Ureter (tissue), 1 donor: ENCODE data around the gene BCKDHA. TPM values are rescaled to one million over a fixed set of nuclear protein-coding genes. Genes with fewer than 3 reads are reported as not detected.
"Not testable (repeated sequence)": the region's sequence is repeated elsewhere in the genome, so short reads cannot be mapped to it uniquely, and the experiment has no call there.

Experiments
- DNase-seq: peaks from one replicate; pipeline ENCODE4 v3.0.0-alpha.2; 2020; ENCODE audit warnings: low spot score
- total RNA-seq: library from RNA; stranded (reverse); gene quantifications from one replicate; pipeline ENCODE4 v1.2.4, GENCODE V29; 2023
- donor health status: DM: yes; HTN: yes; CAD: no.

The BCKDHA gene
- total RNA-seq, 1 donor from 2014 or later, result 19.8 TPM

DNA sequence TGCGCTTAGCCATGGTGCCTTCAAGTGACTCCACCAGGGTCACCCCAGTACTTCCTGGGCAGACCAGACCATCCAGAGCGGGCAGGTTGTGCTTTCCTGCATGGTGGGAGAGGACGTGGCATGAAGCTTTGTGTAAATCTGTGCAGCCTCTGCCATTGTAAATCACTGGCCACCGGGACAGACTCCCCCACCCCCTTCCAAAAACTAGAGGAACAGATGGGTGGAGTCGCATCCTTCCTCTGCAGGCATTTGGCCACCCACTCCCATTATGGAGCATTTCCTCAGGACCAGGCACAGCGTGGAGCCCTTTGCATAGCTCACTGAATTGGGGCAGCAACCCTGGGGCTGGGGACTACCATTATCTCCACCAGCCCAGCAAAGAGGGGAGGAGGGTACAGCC lies 8.2 kb downstream of the BCKDHA start:
- no peak for DNase-seq

DNA sequence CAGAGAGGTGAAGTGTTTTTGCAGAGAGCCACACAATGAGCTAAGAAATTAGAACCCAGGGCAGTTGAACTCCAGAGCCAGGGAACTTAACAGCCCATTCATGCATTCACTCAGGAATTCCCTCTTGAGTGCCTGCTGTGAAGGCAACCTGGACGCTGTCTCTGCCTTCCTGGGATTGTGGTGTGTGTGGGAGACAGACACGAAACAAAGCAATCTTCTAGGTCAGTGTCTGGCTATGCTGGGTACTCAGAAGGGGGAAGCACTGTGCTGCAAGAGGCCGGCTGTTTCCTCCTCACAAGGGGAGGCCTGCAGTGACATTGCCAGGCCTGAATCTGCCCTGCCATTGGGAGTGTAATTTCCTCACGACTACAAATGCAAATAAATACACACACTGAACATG lies 9.7 kb downstream of the BCKDHA start:
- no peak for DNase-seq

DNA sequence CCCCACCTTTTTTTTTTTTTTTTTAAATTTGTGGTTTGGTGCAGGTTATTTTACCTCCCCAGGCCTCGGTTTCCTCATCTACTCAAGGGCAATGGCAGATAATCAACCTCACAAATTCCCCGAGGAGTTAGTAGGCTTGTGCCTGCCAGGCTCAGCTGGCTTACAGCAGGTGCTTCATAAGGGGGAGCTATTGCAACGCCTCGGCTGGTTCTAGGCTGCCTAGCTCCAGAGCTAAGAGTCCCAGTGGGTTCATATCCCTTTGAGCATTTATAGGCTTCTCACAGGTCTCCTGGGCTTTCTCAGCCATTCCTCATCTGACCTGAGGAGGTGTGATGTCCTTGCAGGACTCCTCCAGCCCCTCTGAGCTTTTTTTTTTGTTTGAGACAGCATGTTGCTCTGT lies 10.6 kb downstream of the BCKDHA start:
- DNase-seq, result no peak

DNA sequence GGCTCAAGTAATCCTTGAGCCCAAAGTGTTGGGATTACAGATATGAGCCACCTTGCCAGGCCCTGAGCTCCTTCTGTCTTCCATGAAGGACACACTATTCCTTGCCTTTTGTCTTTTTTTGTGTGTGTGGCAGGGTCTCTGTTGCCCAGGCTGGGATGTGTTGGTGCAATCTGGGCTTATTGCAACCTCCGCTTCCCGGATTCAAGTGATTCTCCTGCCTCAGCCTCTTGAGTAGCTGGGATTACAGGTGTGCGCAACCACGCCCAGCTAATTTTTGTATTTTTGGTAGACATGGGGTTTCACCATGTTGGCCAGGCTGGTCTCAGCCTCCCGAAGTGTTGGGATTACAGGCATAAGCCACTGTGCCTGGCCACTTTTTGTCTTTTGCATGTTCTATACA lies 11.2 kb downstream of the BCKDHA start:
- not testable (repeated sequence) for DNase-seq

DNA sequence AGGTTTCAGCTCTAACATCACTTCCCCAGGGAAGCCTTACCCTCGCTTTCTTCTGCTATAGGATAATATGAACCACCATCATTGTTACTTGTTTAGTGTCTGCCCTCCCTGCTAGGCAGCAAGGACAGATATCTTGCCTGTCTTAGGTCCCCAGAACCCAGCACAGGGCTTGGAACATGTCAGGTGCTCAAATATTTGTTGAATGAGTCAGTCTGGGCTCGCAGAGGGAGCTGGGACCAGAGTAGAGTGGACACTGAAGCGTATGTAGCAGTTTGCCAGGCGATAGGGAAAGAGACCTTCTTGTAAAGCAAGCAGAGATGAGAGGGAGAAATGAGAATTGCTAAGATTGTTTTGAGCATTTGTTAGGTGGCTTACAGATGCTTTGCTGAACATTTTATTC lies 11.7 kb downstream of the BCKDHA start:
- DNase-seq, result peak; percentile 65

DNA sequence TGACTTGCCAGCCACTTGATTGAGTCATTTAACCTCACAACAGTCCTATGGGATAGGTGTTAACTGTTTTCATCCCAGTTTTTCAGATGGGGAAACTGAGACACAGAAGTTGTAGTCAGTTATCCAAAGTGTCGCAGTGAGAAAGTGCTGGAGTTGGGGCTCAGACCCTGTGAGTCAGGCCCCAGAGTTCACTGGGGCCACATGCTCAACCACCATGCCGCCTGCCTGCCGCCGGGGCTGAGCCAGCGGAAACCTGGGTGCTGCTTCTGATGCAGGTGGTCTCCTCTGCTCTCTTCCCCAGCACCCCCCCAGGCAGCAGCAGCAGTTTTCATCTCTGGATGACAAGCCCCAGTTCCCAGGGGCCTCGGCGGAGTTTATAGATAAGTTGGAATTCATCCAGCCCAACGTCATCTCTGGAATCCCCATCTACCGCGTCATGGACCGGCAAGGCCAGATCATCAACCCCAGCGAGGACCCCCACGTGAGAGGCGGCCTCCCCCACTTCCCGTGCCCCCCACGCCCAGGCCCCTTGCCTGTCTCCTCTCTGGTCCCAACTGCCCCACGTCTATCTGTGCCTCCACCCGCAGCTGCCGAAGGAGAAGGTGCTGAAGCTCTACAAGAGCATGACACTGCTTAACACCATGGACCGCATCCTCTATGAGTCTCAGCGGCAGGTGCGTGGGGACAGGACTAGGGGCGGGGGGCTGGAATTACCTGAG lies 12.9 kb downstream of the BCKDHA start:
- DNase-seq, result no peak

DNA sequence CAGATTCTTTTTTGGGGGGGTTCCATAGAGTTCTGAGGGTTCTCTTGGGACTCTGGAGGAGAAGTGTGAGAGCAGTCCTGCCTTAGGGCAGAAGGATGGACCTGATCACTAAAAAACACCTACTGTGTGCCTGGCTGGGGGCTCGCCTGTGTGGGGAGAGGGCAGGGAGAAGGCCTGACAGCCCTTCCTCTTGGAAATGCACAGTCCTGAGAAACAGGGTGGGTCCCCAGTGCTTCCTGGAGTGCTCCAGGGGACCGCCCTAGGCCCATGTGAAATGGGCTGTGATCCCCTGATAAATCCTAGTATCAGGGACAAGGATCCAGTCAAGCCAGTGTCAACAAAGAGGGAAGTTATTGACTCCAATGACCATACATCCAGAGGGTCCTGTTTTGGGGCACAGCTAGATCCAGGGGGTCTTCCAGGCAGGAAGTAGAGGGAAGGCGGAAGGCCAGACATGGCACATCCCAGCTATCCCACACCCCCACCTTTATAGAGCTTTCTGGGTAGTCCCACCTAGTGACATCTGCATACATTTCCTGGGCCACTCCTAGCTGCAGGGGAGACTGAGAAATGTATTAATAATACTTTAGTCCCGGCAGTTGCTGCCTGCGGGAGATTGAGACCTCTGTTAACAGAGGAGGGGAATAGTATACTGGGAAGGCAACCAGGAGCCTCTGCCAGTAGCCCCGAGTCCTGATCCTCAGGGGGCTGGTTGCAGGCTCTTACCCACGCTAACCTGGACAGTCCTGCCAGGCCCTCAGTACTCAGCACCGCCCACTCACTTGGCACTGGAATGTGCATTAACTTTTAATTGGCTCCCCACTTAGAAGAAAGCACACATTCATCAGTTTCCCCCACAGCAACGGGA lies 13.7 kb downstream of the BCKDHA start:
- DNase-seq, result no peak

DNA sequence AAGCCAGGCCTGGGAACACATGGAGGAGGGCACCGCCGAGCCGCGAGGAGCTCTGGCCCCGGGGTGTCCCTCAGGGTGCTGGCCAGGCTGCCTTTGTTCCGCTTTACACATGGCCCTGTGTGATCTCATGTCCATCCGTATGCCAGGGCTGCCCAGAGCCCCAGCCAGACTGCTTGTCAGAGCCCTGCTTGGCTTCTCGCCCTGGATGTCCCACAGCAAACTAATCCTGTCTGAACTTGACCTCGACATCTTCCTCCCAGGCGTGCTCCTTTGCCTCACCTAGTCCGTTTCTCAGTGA lies 14.3 kb downstream of the BCKDHA start:
- no peak for DNase-seq

DNA sequence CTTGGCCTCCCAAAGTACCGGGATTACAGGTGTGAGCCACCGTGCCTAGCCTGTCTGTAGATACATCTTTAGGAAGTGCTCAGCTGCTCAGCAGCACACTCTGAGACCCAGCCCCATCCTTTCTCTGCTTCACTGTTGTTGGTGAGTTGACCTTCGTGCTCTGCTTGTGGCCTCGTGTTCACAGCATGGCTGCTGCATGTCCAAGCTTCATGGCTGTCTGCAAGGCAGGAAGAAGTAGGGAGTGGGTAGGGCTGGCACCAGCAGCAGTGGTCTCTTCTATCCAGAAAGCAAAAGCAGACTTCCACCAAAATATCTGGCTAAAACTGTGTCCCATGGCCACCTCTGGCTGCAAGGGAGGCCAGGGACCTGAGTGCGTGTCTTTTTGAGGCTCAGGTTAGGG lies 15.3 kb downstream of the BCKDHA start:
- DNase-seq, result no peak

DNA sequence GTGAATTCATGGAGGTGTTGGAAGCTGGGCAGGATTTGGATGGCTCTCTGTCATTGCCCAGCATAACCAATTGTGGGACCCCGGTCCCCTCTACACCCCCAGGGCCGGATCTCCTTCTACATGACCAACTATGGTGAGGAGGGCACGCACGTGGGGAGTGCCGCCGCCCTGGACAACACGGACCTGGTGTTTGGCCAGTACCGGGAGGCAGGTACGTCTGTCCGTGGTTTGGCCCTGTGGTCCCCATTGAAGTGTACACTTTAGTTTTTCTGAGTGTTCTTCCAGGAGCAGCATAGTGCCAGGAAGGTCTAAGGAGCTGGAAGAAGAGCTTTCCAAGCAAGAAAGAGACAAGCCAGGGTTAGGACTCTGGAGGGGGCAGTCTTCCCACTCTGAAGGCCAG lies 16.3 kb downstream of the BCKDHA start:
- no peak for DNase-seq

DNA sequence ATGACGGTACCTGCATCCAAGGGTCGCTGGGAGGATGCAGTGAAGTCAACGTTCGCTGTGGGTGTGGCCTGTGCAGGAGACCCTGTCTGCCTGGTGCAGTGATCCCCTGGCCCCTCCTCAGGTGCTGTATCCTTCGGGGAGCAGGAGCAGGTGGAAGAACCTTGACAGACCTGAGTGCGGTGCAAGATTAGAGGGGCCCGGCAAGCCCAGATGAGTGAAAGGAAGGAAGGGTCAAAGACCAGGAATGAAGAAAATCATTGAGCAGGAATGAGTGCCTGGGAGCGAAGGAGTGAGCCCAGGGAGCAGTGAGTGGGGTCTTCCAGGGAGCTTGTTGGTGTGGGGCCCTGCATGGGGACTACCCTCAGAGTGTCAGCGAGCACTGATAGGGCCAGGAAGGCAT lies 16.8 kb downstream of the BCKDHA start:
- no peak for DNase-seq

DNA sequence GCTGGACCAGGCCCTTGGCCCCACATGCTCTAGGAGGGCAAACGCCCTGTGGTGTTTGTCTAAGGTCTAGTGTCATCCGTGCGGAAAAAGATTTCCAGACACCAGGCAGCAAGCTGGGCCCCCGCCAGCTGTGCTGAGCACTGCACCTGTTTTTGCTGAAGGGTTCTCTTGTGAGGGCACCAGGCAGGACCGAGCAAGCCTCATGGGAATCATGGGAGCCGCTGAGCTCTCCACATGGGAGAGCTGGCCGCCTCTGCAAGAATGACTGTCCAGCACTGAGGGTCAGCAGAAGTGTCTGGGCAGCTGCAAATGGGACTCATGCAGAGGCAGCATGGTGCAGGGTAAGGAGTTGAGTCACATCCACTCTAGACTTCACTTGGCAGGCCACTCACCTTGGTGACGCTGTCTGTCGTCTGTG lies 17.5 kb downstream of the BCKDHA start:
- no peak for DNase-seq

DNA sequence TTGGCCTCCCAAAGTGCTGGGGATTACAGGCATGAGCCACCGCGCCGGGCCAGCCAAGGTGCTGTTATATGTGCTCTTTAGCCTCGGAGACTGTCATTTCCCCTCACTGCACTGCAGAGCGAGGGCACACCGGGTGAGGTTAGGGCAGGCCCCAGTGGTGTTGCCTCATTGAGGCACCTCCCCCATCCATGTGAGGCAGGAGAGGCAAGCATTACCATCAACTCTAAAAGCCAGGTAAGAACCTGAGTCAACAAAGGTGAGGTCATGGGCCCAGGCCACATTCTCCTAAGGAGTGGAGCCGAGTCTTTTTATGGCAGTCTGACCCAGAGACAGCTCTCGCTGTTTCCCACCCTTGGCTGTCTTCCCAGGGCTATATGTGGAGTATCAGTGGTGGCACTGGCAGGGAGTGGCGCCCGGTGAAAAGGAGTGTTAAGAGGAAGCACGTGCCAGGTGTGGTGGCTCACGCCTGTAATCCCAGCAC lies 18.6 kb downstream of the BCKDHA start:
- no peak for DNase-seq

DNA sequence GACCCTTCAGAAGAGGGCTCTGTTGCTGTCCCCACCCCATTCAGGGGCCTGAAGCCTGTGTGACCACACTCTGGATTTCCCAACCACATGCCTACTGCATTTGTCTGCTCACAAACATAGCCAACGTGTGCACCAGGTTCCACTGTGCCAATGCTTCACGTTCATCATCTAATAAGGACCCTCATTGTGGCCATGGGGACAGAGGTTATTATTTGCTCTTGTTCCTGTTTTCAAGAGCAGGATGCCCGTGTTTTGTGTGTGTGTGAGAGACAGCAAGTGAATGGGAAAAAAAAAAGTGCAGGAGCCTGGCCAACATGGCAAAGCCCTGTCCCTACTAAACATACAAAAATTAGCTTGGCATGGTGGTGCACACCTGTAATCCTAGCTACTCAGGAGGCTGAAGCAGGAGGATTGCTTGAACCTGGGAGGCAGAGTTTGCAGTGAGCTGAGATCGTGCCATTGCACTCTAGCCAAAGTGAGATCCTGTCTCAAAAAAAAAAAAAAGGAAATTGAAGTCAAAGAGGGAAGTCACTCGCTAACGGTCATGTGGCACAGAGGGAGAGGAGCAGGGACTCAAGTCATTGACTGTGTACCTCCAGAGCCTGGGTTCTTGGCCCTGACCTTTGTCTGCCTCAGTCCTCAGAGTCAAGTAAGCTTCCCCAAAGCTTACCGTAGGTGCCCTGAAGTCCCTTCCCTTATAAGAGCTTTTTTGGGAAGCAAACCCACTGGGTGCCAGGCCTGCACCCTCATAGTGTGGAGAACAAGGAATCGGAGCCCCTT lies 22.7 kb downstream of the BCKDHA start:
- no peak for DNase-seq

DNA sequence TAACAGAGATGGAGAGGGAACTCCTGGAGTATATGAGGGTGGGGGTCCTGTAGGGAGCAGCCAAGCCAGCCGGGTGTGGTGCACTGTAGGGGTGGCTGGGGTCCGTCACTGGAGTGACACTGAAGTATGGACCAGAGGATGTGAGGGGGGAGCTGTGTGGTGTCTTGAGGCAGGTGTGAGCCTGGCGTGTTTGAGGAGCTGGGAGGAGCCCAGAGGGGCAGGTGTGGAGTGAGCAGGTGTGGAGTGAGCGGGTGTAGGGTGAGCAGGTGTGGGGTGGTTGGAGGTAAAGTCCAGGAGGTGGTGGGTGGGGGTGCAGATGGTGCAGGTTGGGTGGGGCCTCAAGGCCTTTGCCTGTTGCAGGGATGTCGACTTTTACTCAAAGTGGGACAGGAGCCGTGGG lies 23.7 kb downstream of the BCKDHA start:
- DNase-seq, result no peak

DNA sequence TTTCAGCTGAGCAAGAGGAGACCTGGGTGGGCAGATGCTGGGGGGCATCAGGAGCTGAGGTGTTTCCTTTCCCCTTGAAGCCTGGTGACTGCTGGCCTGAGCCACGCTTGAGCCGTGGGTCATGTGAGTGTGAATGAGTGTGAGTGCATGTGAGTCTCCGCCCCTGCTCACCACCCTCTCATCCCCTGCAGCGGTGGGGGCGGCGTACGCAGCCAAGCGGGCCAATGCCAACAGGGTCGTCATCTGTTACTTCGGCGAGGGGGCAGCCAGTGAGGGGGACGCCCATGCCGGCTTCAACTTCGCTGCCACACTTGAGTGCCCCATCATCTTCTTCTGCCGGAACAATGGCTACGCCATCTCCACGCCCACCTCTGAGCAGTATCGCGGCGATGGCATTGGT lies 24.4 kb downstream of the BCKDHA start:
- DNase-seq, result no peak

DNA sequence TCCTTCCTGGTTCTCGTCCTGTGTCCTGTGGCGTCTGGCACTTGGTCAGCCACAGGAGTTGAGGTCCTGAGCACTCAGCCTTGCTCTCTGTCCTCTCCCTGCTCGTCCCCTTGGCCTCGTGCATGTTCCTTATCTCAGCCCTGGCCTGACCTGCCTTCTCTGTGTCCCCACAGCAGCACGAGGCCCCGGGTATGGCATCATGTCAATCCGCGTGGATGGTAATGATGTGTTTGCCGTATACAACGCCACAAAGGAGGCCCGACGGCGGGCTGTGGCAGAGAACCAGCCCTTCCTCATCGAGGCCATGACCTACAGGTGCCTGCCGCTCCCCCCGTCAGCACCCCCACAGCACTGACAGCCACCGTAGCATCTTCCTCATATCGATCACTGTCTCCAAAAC lies 24.8 kb downstream of the BCKDHA start:
- no peak for DNase-seq

DNA sequence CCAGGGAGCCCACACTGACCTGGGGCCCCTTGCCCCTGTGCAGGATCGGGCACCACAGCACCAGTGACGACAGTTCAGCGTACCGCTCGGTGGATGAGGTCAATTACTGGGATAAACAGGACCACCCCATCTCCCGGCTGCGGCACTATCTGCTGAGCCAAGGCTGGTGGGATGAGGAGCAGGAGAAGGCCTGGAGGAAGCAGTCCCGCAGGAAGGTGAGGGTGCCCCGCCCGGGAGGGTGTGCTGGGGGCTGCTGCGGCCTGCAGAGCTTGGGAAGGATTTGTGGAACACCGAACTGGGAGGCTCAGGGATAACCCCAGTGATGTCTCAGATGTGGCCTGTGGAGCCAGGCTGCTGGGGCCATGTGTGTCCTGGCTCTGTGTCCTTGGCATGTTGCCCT lies 25.3 kb downstream of the BCKDHA start:
- DNase-seq, result no peak

DNA sequence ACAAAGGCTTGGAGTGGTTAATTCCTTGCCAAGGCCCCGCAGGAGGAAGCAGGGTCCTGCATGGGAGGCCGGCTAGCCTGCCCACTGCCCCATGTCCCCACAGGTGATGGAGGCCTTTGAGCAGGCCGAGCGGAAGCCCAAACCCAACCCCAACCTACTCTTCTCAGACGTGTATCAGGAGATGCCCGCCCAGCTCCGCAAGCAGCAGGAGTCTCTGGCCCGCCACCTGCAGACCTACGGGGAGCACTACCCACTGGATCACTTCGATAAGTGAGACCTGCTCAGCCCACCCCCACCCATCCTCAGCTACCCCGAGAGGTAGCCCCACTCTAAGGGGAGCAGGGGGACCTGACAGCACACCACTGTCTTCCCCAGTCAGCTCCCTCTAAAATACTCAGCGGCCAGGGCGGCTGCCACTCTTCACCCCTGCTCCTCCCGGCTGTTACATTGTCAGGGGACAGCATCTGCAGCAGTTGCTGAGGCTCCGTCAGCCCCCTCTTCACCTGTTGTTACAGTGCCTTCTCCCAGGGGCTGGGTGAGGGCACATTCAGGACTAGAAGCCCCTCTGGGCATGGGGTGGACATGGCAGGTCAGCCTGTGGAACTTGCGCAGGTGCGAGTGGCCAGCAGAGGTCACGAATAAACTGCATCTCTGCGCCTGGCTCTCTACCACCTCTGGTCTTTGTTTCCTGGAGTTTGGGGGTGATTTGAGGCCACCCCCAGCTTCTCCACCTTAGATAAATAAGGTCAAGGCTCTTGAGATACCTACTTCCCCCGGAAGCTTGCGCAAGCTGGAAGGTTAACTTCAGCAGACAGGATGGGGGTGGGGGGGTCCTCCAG lies 26.9 kb downstream of the BCKDHA start:
- no peak for DNase-seq

DNA sequence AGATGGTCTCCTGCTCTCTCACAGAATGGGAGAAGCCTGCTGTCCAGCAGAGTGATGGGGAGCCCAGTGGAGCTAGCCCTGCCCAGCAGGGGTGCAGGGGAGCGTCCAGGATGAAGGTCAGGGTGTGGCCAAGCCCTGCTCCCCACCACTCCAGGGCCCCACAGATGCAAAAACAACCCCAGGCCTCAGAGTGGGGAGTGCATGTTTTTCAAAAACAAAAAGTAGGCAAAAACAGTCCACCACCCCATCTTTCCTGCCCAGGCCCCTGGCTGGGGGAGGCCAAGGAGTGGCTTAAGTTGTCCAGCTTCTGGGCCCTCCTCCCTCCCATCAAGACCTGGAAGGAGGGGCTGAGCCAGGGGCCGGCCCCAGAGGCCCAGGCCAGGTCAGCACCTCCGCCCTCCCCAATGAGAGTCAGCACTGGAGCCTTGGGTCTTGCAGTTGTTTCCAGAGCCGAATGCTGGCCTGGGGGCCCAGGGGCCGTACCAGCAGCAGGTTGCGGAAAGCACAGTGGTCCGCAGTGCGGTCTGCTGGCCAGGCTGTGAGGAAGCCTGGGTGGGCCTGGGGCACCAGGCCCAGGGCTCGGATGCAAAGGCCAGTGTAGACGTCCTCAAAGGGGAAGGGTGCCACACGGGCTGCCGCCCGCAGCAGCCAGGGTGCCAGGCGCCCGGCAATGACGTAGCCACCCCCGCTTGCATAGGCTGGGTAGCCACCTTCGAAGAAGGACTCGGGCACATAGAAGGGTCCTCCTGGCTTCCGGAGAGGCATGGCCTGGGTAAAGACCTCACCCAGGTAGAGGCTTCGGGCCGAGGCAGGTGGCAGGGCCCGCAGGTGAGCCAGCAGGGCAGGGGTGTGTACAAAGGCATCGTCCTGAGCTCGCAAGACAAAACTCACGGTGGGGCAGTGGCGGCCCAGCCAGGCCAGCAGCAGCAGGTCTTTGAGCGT lies 27.8 kb downstream of the BCKDHA start:
- no peak for DNase-seq
